GM15510 (cell line): ENCODE measurements around the gene BPIFA2.

ENCODE experiments used
- POLR2A ChIP-seq: IDR thresholded peaks from 3 replicates; pipeline ENCODE4 v1.6.1; 2011; ENCODE audit warnings: borderline replicate concordance; ENCODE audit not compliant: insufficient read length; ENCODE audit errors: extremely low read depth

The BPIFA2 gene, protein sequence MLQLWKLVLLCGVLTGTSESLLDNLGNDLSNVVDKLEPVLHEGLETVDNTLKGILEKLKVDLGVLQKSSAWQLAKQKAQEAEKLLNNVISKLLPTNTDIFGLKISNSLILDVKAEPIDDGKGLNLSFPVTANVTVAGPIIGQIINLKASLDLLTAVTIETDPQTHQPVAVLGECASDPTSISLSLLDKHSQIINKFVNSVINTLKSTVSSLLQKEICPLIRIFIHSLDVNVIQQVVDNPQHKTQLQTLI

DNA sequence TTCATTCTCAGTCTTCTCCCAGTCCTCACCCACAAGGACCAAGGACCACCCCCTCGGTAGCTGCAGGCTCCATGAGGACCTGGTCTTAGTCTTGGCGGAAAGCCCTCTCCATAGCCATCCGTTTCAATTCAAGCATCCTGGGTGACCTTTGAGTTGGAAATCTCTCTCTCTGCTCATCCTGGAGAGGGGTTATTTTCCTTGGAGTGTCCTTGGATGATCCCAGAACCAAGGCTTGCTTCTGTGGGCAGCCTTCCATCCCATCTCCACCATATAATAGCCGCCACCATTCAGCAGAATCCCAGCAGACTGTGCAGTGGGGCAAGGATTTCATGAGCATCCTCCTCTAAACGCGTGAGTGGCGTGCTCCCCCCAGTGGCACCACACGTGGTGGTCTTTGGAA is at the start of gene BPIFA2:
TSS of gene BPIFA2 (plus strand) at position 301 of the 400 bp plus-strand sequence. CDS start 987 bp downstream, outside the sequence.
- no peak for TF ChIP-seq POLR2A

DNA sequence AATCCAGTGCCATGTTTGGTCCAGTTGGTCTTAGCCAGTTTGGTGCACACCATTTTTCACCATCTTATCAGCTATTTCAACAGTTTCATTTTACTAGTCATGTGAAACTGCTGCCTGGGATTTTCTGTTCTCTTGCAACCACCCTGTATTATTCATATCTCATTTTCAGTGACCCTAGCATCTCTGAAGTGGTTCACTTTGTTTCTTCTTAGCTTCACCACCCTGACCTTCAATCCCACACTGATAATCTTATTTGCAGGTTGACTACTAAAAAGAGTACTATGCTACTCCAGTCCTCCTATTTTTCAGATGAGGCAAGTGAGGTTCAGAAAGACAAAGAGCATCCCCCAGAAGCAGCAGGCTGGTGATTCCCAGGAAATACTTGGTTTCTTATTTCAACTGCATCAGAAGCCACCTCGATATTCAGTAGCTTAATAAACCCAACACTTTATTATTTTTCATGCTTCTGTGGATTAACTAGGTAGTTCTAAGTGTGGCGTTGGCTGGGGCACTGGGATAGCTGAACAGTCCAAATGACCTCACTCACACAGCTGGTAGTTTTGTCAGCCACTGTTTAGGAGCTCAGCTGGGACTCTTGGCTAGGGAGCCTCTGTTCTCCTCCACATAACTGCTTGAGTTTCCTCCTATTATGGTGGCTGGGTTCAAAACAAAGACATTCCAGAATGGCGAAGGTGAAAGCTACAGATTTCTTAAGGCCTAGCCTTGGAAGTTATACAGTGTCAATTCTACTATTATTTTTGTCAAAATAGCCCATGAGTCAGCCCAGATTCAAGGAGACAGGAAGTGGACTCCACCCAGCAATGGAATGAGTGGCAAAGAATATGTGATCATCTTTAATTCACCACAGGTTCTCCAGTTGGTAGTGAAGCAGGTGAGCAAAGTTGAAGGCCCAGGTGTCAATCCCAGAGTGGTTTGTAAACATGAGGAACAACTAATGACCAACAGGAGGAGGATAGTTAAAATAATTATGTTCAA is 47.9 kb upstream of the BPIFA2 start:
- no peak for TF ChIP-seq POLR2A

DNA sequence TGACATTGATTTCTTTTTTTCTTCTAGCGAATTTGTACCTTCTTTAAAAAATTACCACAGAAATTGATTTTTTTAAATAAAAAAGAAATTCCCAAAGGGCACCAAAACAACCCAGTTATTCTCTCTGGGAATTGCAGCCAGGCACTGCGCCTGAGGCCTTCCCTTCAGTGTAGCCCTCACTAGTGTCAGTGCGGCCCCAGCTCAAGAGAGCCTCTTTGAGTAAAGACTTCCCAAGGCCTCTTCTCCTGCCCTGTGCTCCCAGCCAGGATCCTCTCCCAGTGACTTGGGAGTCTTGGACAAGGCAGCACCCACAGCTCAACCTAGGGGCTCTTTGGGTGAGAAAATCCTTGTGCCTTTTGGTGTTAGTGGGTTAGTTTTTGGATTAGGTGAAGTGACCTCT is 47.0 kb upstream of the BPIFA2 start:
- TF ChIP-seq POLR2A, result no peak

DNA sequence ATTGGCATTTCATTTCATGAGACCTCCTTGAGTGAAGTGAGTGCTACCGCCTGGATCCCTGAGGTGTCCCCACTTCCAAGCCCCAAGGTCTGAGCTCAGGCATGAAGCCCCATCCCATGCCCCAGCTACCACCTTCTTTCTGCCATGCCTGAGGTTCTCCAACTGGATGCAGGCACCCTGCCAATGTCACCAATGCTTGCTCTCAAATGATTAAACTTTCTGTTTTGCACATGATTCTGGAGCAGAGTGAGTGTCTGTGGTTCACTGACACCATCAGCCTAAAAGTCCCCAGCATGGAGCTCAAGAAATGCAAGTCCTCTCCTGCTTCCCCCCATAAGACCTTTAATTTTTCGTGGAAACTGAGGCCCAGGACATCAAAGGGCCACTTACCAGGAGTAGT is 43.7 kb upstream of the BPIFA2 start:
- TF ChIP-seq POLR2A, result no peak

DNA sequence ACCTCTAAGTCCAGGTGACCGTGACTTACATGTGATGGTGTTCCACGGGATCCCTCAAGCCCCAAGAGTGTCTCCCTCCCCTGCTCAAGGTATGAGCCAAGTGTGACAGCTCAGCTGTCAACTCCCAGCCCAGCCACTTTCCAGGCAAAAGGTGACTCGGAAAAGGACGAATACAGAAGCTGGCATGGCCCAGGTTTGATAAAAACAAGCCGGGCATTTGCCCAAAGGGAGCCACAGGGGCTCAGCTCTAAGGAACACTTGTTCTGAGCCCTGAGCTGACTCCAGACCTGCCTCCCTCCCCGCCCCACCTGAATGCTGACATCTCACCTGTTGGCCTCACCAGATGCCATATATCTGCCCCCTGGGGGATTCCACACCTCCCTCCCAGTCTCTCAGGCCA is 43.0 kb upstream of the BPIFA2 start:
- TF ChIP-seq POLR2A, result no peak

DNA sequence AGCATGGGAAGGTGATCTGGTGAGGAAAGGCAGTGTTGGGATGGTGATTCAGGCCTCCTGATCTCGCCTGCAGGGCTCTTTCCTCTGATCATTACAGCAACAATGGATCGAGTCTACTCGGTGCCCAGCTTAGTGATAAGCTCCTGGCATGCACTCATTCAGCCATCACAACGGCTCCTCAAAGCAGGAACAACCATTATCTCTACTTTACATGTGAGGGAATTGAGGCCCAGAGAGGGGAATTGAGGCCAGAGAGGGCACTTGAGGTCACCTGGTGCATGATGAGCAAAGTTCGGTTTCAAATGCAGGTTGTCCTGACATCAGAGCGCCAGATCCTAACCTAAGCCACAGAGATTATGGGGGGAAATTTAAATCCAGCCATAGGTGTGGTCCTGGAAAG is 42.0 kb upstream of the BPIFA2 start:
- no peak for TF ChIP-seq POLR2A

DNA sequence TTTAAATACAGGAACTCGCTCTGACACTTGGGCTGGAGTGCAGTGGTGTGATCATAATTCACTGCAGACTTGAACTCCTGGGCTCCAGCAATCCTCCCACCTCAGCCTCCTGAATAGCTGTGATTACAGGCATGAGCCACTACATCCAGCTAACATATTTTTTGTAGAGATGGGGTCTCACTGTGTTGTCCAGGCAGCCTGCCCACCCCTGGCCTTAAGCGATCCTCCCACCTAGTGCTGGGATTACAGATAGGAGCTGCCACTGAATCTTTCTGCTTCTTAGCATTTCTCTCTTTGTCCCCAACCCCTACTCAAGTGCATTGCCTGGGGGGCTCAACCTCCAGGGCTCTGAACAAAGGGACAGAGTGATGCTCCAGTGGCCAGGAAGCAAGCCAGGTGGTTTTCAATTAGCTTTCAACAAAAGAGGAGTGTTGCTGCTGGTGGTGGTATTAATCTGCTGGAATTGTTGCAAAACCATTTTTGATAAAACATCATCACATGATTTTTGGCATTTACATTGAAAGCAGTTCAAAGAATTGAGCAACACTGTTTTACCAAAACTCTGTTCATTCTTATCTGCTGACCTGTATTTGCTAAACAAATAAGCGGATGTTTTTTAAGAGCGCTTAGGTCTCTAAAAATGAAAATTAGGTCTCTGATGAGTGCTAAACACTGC is 40.4 kb upstream of the BPIFA2 start:
- no peak for TF ChIP-seq POLR2A

DNA sequence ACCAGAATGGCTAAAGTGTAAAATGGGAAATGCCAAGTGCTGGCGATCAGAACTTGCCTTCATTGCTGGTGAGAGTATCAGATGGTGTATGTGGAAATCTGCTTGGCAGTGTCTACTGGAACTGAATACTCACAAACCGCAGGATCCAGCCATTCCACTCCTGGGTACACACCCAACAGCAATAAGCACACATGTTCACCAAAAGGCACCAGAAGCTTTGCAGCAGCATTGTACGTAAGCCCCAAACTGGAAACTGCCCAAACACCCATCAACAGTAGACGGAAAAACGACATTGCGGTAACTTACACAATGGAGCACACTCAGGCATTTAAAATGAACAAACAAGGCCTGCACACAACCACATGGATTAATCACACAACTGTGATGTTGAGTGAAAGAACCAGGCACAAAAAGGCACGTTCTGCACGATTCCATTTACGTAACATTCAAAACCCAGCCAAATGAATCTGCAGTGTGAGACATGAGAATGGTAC is 37.3 kb upstream of the BPIFA2 start:
- no peak for TF ChIP-seq POLR2A

DNA sequence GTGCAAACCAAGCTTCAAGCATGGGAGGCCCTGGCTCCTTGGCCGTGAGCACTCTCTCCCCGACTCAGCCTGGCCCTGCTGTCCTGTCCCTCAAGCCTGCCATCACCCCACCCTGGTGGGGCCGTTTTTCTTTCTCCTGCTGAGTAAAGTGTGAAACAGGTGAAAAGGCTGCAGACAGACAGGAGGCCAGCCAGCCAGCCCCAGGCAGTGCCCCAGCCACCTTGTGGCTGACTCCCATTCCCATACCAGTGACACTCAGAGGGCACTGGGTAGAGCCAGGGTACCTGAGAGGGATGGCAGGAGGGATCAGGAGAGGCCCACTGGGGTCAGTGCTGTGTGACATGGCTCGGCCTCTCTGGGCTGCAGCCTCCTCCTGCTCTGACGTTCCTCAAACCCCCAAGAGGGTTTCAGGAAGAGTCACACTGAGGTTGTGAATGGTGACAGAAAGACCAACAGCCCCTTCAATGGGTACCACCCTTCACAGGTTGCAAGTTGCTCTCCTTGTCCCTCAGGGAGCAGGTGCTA is 35.9 kb upstream of the BPIFA2 start:
- no peak for TF ChIP-seq POLR2A

DNA sequence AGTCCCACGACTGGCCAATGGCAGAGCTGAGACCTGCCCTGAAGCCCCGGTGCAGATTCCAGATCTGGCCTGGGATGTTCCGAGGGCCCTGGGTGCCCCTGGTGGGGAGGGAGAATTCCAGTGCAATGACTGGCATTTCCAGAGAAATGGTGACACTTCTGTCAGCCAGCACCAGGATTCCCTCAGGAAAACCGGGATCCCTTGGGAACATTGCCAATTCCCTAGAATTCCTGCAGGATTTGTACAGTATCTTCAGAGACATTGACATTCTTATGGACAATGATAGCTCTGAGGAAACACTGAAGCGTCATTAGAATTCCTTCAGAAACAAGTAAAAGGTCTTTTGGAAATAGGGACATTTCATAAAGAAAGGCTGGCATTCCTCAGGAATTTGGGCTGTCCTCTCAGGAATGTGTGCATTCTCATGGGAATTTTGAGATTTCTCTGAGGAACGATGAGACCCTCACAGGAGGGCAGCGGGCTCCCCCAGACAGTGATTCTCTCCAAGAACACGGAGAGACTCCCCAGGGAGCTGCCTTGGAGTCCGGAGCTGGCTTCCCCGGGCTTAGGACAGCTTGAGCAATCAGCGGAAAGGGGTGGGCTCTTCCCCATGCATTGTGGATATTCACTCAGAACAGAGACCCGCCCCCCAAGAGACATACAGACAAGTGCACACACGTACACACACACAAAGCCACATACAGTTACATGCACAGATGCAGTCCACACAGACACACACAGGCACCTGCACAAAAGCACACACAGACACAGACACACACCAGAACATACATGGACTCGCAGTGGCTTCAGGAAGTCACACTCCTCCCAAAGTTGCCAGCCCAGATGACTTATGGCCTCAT is 35.2 kb upstream of the BPIFA2 start:
- TF ChIP-seq POLR2A, result no peak

DNA sequence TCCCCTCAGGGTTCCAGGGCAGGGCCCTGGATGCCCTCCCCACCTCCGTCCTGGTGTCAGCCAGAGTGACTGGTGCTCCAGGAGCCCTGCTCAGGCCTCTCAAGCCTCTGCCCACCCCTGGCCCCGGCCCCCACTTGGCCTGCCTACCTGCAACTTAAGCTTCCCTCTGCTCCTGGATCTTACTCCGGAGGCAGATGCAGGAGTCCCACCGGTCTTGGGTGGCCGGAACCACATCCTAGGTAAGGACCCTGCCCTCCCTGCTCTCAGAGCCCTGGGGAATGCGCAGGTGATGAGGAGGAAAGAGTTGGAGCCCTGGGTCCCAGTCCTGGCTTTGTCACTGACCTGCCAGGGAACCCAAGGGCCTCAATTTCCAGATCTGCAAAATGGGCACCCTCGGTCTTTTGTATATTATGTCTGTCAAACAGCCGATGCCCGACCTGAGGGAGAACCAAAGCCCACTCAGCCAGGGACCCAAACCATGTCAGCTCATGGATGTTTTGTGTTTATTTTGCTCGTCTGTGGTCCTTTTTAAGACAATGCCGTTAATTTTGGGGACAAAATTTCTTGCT is 34.5 kb upstream of the BPIFA2 start:
- TF ChIP-seq POLR2A, result no peak

DNA sequence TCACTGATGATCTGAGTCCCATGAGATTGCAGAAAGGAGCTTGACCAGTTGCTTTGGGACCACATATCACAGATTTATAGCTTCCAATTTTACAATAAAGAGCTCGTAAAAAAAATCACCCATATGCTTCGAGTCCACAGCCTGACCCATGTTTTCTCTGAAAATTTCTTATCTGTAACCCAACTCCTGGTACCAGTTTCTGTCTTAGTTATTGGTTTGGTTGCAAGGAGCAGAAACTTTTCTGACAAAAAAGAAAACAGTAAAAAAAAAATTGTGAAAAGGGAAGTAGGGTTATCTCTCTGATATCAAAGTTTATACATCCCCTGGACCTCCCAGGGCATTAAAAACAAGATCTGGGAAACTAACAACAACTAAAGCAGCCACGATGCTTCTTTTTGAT is 30.8 kb upstream of the BPIFA2 start:
- TF ChIP-seq POLR2A, result no peak

DNA sequence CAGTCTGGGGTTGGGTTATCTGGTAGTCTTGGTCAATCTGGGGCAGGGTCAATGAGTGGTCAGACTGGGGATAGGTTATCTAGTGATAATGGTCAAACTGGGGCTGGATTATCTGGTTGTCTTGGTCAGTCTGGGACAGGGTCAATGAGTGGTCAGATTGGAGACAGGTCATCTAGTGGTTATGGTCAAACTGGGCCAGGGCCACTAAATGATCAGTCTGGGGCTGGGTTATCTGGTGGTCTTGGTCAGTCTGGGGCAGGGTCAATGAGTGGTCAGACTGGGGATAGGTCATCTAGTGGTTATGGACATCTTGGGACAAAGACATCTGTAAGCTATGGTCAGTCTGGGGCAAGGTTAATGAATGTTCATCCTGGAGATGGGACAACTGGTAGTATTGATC is 28.5 kb upstream of the BPIFA2 start:
- no peak for TF ChIP-seq POLR2A

DNA sequence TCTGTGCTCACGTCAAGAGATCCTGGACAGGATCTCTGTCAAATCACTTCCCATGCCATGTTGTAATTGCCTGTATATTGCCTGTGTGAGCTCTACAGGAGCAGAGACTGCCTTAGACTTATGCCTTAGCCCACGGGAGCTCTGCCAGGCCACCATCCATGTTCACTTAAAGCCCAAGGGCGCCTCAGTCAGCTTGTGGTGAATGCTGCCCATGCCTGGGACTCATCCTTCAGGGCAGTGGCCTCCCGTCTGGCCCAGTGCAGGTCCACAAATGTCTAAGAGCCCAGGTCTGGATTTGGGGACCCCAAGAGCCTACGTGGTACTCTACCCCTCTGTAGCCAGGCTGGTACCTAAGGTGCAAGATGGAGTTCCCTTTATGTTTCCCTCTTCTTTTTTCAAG is 22.4 kb upstream of the BPIFA2 start:
- TF ChIP-seq POLR2A, result no peak

DNA sequence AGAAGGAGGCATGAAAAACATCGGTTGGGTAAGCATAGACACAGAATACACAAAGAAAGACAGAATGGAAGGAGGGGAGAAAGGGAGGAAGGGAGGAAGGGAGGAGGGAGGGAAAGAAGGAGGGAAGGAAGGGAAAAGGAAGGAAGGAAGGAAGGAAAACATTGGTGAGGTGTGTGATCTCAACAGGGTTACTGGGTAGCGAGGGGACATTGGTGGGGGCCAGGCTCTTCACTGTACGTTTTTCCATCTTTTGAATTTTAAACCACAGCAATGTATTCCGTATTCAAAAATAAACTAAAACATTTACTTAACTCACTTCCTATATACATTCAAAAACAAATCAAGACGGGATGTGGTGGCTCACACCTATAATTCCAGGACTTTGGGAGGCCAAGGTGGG is 20.7 kb upstream of the BPIFA2 start:
- TF ChIP-seq POLR2A, result no peak

DNA sequence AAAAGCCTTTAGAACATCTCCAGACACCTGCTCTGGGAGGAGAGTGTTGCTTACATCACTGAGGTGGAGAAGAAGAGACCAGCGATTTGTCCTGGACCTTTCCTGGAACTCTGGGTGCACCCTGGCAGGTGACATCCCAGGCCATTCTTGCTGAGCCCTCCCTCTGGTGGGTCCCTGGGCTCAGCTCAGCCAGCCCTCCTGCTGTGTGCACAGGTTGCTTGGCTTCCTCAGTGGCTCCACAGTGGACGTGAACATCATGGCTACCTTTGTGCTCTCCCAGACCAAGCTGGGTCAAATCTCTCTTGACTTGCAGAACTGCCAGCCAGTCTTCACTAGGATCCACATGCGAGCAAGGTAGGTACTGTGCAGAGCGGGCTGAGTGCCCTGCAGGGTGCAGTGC is 19.9 kb upstream of the BPIFA2 start:
- TF ChIP-seq POLR2A, result no peak
